HG03469 (cell line): ENCODE measurements around the gene KRTAP12-1.

Experiments used
- ATAC-seq: cut with Tn5 transposase; IDR thresholded peaks from one replicate; pipeline ENCODE4 v1.9.1; 2021; ENCODE audit warnings: mild to moderate bottlenecking, moderate library complexity, moderate number of reproducible peaks; ENCODE audit not compliant: unreplicated experiment

The KRTAP12-1 gene

DNA sequence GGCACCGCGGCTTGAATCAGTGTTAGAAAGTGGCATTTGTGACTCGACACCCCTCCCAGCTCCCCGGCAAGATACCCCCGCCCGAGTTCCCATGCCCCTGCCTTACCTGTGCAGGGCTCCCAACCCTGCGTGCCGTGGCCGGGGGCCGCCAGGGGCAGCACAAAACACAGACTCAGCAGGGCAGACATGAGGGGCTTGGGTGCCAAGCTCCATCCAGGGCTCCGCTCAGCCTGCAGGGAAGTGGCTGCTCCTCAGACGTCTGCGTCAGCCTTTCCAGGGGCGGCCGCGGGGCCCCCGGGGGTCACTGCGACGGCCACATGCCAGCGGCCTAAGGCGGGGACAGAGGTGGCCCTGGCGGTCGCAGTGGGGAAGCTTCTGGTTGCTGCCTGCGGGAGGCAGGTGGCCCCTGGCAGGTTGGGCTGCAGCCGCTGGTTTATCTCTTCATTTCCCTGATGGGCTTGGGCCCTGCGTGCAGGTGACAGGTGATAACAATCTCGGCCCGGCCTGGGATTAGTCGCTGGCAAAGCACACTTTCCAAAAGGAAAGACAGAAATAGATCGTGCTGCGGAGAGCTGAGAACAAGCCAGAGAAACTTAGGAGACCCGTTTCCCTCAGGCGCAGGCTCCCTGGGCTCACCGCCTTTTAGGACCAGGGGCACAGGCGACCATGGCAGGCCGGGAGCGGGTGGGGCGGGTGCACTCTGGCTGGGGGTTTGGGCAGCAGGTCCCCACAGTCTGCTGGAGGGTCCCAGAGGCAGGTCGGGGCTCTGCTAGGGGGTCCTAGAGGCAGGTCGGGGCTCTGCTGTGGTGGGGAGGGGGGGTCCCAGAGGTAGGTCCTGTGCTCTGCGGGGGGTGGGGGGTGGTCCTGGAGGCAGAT, 29.6 kb upstream of the KRTAP12-1 start, which contains the start of gene TSPEAR:
Gene TSPEAR, minus strand, starts transcription at position 246 of the 876 bp plus-strand sequence. Its CDS starts 58 bp downstream, at position 188.
- ATAC-seq = no peak

GRCh38 chr21:44710756-44711326, 28.9 kb upstream of the KRTAP12-1 start:
- ATAC-seq = no peak

DNA sequence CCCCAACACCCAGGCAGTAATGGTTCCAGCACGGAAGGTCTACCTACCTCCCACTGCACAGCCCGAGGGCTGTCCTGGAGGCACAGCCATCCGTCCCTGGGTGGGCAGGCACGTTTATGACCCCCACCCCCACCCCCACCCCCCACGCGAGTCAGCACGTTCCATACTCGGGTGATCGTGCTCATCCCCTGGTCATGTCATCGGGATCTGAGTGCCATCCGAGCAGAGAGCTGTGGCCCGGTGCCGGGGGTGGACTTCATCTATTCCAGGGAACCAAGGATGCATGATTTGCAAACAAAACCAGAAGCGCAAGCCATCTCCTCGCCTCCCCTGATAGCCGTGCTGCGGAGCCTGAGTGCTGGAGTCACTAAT, 28.3 kb upstream of the KRTAP12-1 start:
- ATAC-seq = no peak

DNA sequence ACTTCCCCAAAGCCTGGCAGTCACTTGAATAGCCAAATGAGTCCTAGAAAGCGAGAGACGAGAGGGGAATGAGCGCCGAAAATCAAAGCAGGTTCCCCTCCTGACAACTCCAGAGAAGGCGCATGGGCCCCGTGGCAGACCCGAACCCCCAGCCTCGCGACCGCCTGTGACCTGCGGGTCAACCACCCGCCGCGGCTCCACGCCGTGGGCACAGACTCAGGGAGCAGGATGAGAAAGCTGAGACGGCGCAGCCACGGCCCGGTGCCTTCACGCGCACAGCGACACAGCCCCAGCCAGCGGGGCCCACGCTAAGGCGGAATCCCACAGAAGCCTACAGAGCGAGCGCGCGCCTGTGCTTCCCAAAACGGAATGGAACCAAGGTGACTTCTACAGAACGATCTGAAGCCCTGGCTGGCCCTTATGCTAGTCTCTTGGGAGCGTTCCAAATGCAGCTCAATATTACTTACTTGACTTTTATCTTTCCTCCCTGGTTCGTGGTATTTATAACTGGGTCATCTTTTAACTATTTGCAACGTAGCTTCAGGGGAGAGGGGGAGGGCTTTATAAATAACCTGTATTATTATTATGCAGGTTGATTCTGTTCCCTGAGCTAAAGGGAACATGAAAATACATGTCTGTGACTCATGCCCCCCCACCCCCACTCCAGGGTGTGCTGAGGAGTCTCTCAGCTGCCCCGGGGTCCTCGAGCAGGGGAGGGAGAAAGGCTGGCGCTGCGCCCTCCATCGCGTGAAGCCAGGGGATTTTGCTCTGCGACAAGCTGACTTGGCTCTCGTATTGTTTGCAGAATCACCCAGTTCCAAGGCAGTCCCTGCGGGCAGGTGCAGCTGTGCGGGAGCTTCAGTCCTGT, 27.7 kb upstream of the KRTAP12-1 start:
- ATAC-seq = no peak

DNA sequence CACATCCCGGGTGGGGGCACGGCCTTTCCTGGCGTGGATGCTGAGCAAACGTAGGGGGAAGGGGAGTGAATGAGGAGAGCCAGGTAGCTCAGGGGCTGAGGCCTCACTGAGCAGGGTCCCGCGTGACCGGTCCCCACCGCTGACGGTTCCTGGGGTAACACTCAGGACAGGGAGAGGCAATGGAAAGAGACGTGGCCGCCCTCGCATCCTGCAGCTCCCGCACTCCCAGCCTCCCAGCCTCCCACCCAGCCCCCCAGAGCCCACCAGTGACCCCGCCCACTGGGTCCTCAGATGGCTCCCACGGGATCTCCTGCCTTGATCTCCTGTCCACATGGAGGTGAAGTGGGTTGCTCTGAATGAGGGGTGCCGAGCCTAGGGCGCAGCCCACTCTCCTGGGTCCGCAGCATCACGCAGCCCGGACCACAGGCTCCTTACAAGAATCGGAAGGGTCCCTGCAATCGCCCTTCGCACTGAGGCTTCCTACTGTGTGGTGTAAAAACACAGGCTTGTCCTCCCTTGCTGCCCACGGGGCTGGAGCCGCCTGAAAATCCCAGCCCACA, 27.0 kb upstream of the KRTAP12-1 start:
- no peak for ATAC-seq

DNA sequence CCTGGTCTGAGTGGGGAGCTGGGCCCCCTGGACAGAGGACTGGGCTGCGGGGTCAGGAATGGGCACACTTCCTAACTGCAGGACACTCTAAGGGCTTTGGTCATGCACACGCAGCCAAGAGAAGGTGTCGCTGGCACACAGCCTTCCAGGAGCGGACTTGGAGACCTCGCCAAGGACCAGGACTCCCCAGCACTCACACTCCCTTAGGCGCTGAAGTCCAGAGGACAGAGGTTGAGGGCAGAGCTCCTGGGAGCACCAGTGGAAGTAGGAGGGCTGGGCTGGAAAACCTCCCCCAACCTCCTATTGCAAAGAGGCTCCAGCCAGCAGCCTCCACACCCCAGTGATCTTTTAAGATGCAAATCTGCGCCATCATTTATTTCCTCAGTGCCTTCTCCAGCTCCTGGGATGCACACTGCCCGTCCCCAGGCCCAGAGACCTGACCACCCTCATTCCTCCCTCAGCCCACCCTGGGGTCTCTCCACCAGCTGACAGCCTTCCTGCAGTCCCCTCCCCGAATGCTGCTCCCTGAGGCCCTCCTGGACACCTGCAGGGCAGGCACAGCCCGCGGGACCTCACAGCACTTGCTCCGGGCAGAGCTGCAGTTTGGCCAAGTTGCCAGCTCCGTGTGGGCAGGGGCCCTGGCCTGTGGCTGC, 26.4 kb upstream of the KRTAP12-1 start:
- ATAC-seq = no peak

DNA sequence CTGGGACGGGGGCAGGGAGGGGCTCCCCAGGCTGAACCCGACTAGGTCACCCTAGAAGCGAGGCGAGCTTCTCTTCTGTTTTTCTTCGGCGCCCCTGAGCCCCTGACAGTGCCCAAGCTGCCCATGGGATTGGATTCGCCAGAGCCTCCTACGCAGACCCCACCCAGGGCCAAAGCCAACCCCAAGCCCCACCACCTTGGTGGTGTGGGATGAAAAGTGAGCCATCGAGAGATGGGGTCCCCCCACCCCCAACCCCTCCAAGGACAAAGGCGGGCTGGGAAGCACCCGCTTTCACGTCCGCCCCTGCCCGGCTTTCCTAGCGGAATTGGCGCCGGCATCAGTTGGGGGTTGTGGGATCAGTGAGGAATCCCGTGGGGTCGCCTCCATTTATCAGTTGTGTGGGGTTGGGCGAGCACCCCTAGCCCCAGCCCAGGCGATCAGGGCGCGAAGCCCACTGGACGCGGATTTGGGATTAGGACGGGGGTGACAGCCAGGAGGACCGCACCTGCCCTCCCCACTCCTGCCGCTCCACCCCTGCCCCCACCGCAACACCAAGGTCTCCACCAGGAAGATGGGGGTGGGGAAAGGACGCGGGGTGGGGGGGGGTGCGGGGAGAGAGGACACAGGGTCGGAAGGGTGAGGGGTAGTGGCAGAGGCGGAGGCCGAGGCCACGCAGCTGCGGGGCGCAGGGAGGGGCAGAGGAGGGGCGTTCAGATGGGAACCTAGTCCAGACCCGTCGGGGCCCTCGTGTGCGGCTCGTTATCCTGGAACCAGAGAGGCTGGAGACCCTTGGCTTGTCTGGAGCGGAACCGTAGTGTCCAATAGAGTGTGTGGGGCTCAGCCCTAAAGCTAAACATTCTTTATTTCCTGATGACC, 25.0 kb upstream of the KRTAP12-1 start:
- ATAC-seq = no peak

DNA sequence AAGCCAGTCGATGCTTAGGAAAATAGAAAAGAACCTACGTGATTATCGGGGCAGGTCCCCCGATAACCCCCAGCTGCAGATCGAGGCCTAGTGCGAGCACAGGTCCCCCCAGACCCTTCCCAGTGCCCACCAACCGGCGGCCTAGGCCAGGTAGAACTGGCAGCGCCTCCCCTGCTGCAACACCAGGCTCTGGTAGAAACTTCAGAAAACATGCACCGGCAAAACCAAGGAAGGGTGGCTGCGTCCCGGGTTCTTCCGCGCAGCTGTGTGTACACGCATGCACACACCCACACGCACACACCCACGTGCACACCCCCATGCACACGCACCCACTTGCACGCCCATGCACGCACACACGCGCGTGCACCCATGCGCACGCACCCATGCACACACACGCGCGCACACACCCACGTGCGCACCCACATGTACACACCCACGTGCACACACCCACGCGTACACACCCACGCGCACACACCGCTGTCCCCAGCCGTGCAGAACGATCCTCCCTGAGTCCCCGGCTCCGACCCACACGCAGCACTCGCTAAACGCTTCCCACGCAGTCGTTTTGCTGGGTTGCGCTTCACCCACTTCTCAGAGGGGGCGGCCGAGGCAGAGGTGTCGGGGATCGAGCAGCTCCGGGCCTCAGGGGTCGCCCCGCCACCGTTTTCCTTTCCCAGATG, 24.2 kb upstream of the KRTAP12-1 start:
- ATAC-seq = no peak

DNA sequence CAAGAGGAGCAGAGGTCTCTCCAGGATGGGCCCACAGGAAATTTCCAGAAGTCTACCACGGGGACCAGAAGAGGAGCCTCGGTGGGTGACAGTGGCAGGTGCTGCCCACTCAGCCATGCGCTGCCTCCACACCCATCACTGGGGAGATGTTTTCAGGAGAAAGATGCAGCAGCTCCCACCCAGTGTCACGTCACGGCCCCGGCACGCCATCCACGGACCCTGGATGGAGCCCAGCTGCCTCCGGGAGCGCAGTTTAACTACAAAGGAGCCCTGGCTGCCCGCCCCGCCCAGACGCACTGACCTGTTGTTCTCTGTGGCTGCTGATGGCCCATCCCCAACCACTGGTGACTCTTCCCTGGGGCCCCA, 22.7 kb upstream of the KRTAP12-1 start:
- ATAC-seq = no peak

DNA sequence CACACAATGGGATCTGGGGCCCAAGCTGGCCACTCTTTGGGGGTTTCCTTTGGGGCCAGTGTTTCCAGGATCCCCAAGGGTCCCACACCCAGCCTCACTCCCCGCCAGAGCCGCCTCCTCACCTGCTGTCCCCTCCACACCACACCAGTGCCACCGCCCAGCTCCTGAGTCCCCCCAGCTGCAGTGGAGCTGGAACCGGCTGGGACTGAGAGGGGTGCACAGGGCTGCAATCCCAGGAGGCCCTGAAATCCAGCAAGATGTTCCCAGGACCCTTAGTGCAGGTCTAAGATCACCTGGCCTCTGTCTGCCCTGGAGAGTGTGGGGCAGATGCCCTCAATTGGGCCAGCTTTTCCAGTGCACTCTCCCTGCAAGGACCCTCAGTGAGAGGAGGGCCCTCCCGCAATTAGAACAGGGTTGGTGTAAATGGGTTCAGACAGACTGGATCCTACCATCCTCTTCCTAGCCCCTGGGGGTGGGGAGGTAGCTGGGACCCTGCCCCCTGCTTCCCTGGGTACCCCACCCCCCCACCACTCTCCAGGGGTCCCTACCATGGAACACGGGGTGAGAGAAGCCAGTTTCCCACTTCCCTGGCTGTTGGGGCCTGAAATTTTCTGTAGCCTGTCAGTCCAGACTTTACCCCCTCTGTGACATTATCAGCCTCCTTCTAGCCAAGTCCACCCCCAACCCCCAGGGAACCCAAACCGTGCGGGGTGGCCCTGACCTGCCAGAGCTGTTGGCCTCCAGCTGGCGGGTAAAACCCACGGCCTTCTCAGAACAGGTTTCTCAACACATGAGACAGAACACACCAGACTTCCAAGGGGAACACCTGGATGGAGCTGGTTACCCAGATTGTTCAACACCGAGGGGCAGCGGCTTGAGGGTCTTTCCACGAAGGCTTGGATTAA, 22.0 kb upstream of the KRTAP12-1 start:
- no peak for ATAC-seq

DNA sequence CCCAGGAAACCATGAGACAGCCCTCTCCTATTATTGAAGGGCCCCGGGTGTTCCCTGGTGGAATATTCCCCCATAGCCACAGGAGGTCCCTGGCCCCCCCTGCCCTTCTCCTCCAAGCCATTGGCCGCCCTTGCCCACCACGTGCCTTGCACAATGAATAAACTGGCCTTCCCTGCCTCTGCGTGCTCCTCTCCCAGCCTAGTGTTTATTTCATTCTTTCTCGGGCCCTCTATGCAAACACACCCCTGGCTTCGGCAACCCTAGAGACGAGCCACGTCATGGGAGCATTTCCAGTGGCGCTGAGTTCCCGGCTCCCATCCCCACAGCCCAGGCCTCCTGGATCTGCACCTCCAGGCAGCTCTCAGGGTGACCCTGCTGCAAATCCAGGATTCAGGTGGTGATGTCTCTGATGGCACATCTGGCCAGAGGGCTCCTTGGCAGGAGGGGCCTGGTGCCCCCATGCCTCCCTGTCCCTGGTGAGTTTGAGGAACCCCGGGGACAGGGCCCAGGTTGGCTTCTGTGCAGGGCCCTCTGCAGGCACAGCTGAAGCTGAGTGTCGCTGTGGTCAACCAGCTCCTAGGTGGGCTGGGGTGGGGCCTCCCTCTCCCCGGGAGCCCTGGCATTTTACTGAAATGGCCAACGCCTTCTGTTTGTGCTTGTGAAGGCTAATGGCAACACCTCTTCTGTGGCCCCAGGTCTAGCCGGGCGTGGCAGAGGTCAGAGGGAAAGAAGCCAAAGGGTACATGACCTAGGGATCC, 21.2 kb upstream of the KRTAP12-1 start:
- ATAC-seq = no peak

- ATAC-seq = no peak
Measured at GRCh38 chr21:44702111-44702972, 20.4 kb upstream of the KRTAP12-1 start.

- no peak for ATAC-seq
Measured at GRCh38 chr21:44701541-44701940, 19.6 kb upstream of the KRTAP12-1 start.

- ATAC-seq = no peak
Measured at GRCh38 chr21:44701023-44701400, 19.0 kb upstream of the KRTAP12-1 start.

- ATAC-seq = no peak
Measured at GRCh38 chr21:44700101-44701022, 18.4 kb upstream of the KRTAP12-1 start.
